ENCODE data around the gene APEX2.
"Not testable (repeated sequence)": the region's sequence is repeated elsewhere in the genome, so short reads cannot be mapped to it uniquely, and the experiment has no call there.

APEX2 gene, protein sequence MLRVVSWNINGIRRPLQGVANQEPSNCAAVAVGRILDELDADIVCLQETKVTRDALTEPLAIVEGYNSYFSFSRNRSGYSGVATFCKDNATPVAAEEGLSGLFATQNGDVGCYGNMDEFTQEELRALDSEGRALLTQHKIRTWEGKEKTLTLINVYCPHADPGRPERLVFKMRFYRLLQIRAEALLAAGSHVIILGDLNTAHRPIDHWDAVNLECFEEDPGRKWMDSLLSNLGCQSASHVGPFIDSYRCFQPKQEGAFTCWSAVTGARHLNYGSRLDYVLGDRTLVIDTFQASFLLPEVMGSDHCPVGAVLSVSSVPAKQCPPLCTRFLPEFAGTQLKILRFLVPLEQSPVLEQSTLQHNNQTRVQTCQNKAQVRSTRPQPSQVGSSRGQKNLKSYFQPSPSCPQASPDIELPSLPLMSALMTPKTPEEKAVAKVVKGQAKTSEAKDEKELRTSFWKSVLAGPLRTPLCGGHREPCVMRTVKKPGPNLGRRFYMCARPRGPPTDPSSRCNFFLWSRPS

DNA sequence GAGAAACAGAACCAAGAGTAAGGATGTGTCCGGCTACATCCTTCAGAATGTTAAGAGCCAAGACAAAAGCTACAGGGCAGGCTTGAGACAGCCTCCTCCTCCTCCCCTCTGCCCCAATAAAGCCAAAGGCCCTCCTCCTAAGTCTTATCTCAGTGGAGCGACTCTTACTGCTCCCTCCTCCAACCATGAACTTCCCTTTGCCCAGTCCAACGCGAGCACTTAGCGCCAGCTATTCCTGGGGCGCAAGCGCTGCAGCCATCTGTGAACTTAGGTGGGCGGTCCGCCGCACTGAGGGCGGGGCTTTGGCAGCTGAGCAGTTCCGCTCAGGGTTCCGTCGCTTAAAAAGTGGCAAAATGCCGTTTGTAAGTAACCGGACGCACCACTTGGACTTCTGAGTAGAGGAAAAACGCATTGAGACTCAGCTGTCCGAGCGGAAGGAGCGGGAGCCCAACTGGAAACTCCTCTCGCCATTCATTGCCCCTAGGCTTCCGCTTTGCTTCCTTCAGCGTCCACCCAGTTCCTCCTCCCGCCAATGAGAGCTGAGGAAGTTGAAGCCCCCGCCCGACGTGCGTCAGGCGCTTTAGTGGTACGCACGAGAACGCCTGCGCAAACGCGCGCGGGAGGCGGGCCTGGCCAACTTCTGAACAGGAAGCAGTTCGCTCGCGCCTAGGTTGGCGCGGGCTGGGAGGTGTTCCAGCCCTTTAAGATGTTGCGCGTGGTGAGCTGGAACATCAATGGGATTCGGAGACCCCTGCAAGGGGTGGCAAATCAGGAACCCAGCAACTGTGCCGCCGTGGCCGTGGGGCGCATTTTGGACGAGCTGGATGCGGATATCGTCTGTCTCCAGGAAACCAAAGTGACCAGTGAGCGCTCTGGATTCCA is at the start of gene APEX2:
TSS of gene APEX2 (plus strand) at position 647 of the 882 bp plus-strand sequence. CDS start at position 707, 60 bp downstream.
- H3K27me3 Mint-ChIP-seq: no peaks in the 10 kb centered on the region
- H3K4me1 Mint-ChIP-seq (ENCODE audit: low read depth): peaks cover 29% of the 10 kb centered on the region
- H3K36me3 Mint-ChIP-seq (ENCODE audit: low read depth): peaks cover 25% of the 10 kb centered on the region
- H3K4me3 Mint-ChIP-seq: peak within 1 kb of the TSS; percentile 91
- H3K27ac Mint-ChIP-seq: peak within 1 kb of the TSS; percentile 88
- H3K9me3 Mint-ChIP-seq: no peaks in the 10 kb centered on the region

DNA sequence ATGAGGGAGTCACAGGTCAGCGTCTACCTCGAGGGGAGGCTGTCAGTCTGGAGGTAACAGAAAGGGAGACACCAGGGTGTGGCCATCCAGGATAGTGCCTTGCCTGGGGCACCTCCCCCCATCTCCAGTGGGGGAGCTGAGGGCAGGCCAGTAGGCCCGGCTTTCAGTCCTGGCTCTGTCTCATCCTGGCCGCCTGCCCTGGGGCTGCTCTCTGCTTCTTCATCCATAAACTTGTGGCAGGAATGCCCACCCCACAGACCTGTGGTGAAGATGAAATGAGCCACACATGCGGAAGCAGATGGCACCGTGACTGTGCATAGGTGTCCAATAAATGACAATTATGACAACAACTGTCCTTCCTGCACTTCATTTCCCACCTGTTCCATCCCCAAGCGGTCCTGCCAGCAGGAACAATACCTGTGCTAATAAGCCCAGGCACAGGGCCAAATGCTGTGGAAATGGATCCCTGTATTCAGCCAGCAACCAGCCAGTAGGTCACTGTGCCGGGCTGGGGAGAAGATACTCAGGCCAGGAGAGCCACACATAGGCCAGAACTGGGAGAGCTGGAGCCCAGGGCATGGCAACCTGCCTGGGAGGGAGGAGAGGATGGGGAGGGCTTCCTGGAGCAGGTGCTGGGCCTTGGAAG is 49.3 kb upstream of the APEX2 start:
- Mint-ChIP-seq H3K27me3 (no peaks in the 10 kb centered on the region), H3K36me3 (ENCODE audit: low read depth) (no peaks in the 10 kb centered on the region), H3K27ac (no peak overlapping the region), H3K4me3 (no peak overlapping the region), H3K9me3 (no peaks in the 10 kb centered on the region), H3K4me1 (ENCODE audit: low read depth) (no peaks in the 10 kb centered on the region)

DNA sequence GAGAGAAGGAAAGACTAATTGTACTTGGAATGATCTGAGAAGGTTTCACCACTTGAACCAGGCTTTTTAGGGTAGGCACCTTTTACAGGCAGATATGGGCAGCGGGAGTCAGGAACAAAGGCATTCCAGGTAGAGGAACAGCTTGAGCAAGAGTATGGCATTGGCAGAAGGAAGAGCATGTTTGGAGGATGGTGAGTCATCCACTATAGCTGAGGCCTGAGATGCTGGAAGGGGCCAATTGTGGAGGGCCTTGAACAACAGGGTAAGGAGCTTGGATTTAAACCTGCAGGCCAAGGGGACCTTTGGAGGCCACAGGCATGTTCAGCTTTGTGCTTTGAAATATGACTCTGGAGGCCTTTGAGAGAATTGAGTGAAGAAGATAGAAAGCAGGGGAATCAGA is 38.4 kb upstream of the APEX2 start:
- peaks cover 19% of the 10 kb centered on the region for H3K4me1 Mint-ChIP-seq (ENCODE audit: low read depth)
- H3K4me3 Mint-ChIP-seq: no peak overlapping the region
- H3K36me3 Mint-ChIP-seq (ENCODE audit: low read depth): no peaks in the 10 kb centered on the region
- no peaks in the 10 kb centered on the region for H3K9me3 Mint-ChIP-seq
- no peak overlapping the region for H3K27ac Mint-ChIP-seq
- no peaks in the 10 kb centered on the region for H3K27me3 Mint-ChIP-seq

DNA sequence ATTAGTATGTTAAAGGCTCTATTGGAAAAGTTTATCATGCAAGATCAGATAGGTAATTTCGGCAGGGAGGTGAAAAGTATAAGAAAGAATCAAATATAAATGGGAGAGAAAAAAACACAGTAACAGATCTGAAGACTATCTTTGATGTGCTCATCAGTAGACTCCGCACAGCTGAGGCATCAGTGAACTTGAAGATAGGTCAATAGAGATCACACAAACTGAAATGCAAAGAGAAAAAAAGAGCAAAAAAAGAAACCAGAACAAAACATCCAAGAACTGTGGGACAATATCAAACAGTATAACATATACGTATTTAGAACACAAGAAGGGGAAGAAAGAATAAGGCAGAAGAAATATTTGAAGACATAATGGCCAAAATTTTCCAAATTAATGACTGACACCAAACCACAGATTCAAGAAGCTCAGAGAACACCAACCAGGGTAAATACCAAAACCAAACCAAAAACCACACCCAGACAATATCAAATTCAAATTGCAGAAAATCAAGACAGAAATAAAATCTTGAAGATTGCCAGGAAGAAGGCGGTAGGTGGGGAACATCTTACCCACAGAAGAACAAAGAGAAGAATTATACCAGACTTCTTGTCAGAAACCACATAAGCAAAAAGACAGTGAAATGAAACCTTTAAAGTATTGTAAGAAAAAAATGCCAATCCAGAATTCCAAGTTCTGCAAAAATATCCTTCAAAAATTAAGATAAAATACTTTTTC is 35.2 kb upstream of the APEX2 start:
- Mint-ChIP-seq H3K4me1 (ENCODE audit: low read depth) (peaks cover 22% of the 10 kb centered on the region), H3K9me3 (no peaks in the 10 kb centered on the region), H3K36me3 (ENCODE audit: low read depth) (no peaks in the 10 kb centered on the region), H3K4me3 (peak overlapping the region; percentile 6), H3K27ac (peak overlapping the region; percentile 3), H3K27me3 (no peaks in the 10 kb centered on the region)

DNA sequence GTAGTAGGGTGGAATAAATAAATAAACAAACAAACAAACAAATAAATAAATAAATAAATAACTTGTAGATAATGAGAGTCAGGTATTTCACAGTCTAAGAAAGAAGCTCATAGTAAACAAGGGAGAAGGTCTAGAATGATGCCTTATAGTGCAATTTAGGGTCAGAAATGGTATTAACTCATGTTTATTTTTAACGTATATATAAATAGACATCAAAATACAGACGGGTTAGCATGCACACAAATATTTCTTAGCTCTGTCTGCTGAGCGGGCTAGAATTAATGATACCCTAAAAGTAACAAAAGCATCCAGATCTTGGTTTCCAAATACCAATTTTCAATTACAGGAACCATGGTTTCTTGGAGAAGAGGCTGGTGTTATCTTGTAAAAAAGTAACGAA is 22.8 kb upstream of the APEX2 start:
- H3K27ac Mint-ChIP-seq: no peak overlapping the region
- no peaks in the 10 kb centered on the region for H3K9me3 Mint-ChIP-seq
- no peak overlapping the region for H3K4me3 Mint-ChIP-seq
- no peaks in the 10 kb centered on the region for H3K27me3 Mint-ChIP-seq
- no peaks in the 10 kb centered on the region for H3K4me1 Mint-ChIP-seq (ENCODE audit: low read depth)
- H3K36me3 Mint-ChIP-seq (ENCODE audit: low read depth): no peaks in the 10 kb centered on the region

DNA sequence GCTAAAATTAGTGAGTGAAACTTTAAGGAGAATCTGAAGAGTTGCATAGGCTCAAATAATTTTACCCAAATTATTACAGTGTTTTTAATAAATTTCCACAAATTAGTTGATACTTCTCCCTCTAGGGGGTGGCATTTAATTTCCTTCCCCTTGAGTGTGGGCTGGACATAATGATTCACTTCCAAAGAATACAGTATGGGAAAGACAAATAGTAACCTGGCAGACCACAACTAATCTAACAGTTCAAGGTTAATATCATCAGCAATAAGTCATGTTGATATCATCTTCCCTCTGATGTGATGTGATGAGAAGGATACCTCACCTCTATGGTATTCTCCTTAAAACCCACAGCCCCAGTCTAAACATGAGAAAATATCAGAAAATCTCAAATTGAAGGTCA is 21.7 kb upstream of the APEX2 start:
- no peaks in the 10 kb centered on the region for H3K4me1 Mint-ChIP-seq (ENCODE audit: low read depth)
- no peaks in the 10 kb centered on the region for H3K9me3 Mint-ChIP-seq
- H3K27me3 Mint-ChIP-seq: no peaks in the 10 kb centered on the region

DNA sequence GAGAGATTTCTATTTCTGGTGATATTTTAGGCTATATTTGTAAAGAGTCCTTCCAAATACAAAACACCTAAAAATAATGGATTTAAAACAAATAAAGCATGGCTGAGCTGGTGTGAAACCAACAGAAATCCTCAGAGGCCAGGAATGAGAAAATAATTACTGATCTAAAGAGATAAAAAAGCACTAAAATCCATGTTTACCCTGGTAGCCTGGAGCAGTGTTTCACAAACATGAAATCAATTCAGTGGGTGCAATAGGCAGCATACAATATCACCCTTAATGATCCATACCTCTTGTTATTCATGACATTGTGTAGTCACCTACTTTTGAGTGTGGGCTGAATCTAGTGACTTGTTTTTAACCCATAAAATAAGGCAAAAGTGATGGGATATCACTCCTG is 20.7 kb upstream of the APEX2 start:
- no peaks in the 10 kb centered on the region for H3K36me3 Mint-ChIP-seq (ENCODE audit: low read depth)
- no peaks in the 10 kb centered on the region for H3K9me3 Mint-ChIP-seq
- no peaks in the 10 kb centered on the region for H3K27me3 Mint-ChIP-seq
- no peak overlapping the region for H3K4me3 Mint-ChIP-seq
- no peaks in the 10 kb centered on the region for H3K4me1 Mint-ChIP-seq (ENCODE audit: low read depth)
- no peak overlapping the region for H3K27ac Mint-ChIP-seq

More for the DNA sequence above, 21.7 kb upstream of the APEX2 start:
- H3K27ac Mint-ChIP-seq: no peak overlapping the region
- no peak overlapping the region for H3K4me3 Mint-ChIP-seq
- H3K36me3 Mint-ChIP-seq (ENCODE audit: low read depth): no peaks in the 10 kb centered on the region

DNA sequence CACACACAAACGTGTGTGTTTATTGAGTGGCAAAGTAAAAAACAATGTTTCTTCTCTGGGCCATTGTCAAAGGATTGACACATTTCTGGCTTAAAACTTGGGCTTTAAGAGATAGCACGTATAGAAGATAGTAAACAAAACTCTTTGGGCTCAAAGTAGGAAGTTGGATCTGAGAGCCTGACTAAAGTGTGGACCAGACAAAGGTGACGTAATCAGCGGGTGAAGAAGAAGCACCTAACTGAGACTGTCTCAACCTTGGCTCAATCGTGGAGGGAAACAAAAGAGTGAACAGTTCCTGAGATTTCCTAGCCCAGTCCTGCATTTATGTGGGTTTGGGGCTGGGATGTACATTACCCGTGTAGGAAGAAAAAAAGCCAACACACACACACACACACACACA is 19.8 kb upstream of the APEX2 start:
- no peaks in the 10 kb centered on the region for H3K4me1 Mint-ChIP-seq (ENCODE audit: low read depth)
- no peak overlapping the region for H3K4me3 Mint-ChIP-seq
- H3K27me3 Mint-ChIP-seq: no peaks in the 10 kb centered on the region
- no peaks in the 10 kb centered on the region for H3K36me3 Mint-ChIP-seq (ENCODE audit: low read depth)
- no peak overlapping the region for H3K27ac Mint-ChIP-seq
- H3K9me3 Mint-ChIP-seq: no peaks in the 10 kb centered on the region

DNA sequence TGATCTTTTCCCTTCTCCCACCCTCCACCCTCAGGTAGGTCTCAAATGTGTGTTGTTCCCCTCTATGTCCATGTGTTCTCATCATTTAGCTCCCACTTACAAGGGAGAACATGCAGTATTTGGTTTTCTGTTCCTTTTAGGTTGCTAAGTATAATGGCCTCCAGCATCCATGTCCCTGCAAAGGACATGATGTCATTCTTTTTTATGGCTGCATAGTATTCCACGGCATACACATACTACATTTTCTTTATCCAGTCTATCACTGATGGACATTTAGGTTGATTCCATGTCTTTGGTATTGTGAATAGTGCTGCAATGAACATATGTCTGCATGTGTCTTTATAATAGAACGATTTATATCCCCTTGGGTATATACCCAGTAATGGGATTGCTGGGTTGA is 16.9 kb upstream of the APEX2 start:
- not testable (repeated sequence) for H3K4me3 Mint-ChIP-seq; H3K27ac Mint-ChIP-seq; H3K36me3 Mint-ChIP-seq (ENCODE audit: low read depth); H3K4me1 Mint-ChIP-seq (ENCODE audit: low read depth); H3K27me3 Mint-ChIP-seq; H3K9me3 Mint-ChIP-seq

DNA sequence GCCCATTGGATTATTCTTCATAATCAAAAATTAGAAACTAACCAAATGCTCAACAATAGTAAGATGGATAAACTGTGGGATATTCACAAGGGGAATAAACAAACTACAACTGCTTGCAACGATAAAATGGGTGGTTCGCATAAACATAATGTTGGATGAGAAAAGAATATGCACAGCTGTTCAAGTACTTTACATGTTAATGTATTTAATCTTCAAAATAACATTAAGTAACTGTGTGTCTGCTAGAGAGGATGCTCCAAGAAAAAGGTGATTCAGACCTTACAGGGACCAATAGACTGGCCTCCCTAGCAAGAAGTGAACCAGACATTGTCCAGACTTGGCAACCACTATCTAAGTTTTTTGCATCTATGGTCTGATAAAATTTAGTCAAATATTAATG is 8.5 kb upstream of the APEX2 start:
- Mint-ChIP-seq H3K27me3 (no peaks in the 10 kb centered on the region), H3K27ac (no peak overlapping the region), H3K36me3 (ENCODE audit: low read depth) (no peaks in the 10 kb centered on the region)

DNA sequence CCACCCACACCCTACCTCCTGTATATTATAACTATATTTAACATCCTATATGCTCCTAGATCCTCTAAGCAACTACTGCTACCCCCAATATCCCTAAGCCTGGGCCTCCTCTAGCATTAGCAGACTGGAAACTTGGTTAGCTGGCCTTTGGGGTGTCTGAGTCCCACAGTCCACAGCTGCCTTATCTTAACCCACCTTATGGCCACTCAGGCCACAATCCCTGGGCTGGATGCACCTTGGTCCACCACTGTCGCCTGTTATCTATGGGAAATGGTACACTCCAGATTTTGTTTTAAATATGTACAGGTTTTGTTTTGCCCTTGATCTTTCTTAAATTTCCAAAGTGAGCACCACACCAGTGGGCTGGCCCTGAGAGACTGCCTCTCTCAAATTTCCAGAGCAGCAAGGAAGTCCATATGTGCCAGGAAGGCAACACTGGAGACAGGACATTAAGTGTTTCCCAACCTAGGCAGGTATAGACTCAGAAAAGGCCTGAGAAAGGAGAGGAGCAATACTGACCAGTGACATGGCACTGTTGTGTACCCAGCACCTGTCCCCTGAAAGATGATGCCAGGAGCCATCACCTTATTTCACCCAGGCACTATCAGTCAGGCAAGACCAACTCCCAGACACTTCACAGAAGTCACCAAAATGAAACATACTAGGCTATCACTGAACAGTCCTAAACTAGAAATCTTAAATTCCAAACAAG is 7.1 kb upstream of the APEX2 start:
- Mint-ChIP-seq H3K27ac (no peak overlapping the region), H3K27me3 (no peaks in the 10 kb centered on the region)

More for the DNA sequence above, 8.5 kb upstream of the APEX2 start:
- H3K9me3 Mint-ChIP-seq: no peaks in the 10 kb centered on the region
- H3K4me1 Mint-ChIP-seq (ENCODE audit: low read depth): no peaks in the 10 kb centered on the region
- no peak overlapping the region for H3K4me3 Mint-ChIP-seq

DNA sequence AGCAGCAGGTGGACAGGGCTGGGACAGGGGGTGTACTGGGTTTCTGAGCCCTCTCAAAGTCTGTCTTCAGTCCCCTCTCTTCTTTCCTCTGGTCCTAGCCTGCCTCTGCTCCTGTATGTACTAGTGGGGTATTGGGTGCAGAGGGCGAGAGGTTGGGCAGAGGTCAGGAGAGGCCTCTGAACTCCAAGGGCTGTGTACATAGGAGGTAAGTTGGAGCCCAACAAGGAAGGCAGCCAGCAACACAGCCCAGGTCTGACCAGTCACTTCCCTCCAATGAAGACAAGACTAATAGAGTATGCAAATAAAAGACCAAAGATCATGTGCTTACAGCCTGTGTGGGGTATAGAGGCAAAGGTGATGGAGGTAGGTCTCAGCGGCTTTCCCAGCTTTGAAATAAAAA is 6.1 kb upstream of the APEX2 start, which contains the start of gene PFKFB1:
TSS of gene PFKFB1 (minus strand) at position 90 of the 400 bp plus-strand sequence. CDS start 181 bp downstream, outside the sequence.
- Mint-ChIP-seq H3K4me3 (no peak within 1 kb of the TSS), H3K27me3 (no peaks in the 10 kb centered on the region), H3K9me3 (no peaks in the 10 kb centered on the region), H3K4me1 (ENCODE audit: low read depth) (no peaks in the 10 kb centered on the region), H3K27ac (no peak within 1 kb of the TSS), H3K36me3 (ENCODE audit: low read depth) (no peaks in the 10 kb centered on the region)

More for the DNA sequence above, 7.1 kb upstream of the APEX2 start:
- Mint-ChIP-seq H3K4me3 (no peak overlapping the region), H3K36me3 (ENCODE audit: low read depth) (no peaks in the 10 kb centered on the region), H3K4me1 (ENCODE audit: low read depth) (no peaks in the 10 kb centered on the region), H3K9me3 (no peaks in the 10 kb centered on the region)

DNA sequence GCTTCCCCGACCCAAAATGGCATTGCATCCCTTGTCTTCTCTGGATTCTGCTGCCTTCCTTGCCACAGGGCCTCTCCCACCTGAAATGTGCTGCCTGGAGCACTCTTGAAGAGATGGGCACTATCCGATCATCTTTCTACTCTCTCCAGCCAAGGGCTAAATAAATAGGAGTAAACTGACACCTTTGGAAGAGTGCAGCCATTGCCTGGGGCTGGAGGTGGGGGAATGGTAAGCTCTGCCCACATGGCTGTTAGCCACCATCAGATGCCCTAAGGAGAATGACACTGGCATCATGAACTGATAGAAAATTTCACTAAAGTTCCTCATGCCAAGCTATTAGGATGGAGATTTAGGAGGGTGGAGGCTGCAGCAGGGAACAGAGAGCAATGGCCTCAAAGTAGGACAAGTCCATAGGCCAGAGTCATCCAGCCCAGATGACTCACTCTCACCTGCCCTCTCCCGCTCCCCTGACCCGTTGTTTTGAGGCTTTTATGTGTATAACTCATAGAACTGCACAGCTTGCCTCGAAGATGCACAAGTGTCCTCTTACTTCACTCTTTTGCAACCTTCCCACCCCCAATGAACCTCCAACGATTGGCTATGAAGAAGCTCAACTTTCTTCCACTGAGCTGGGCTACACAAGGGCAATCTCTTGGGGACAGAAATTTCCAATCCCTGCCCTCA is 5.4 kb upstream of the APEX2 start:
- no peaks in the 10 kb centered on the region for H3K9me3 Mint-ChIP-seq
- H3K36me3 Mint-ChIP-seq (ENCODE audit: low read depth): no peaks in the 10 kb centered on the region
- no peaks in the 10 kb centered on the region for H3K4me1 Mint-ChIP-seq (ENCODE audit: low read depth)
- H3K27ac Mint-ChIP-seq: no peak overlapping the region
- no peak overlapping the region for H3K4me3 Mint-ChIP-seq
- H3K27me3 Mint-ChIP-seq: no peaks in the 10 kb centered on the region
